ENCODE data around the gene FBXO8. TPM values are rescaled to one million over a fixed set of nuclear protein-coding genes. Genes with fewer than 3 reads are reported as not detected.

FBXO8 gene
- total RNA-seq, 1 experiment from 2014 or later = 16.7 TPM

DNA sequence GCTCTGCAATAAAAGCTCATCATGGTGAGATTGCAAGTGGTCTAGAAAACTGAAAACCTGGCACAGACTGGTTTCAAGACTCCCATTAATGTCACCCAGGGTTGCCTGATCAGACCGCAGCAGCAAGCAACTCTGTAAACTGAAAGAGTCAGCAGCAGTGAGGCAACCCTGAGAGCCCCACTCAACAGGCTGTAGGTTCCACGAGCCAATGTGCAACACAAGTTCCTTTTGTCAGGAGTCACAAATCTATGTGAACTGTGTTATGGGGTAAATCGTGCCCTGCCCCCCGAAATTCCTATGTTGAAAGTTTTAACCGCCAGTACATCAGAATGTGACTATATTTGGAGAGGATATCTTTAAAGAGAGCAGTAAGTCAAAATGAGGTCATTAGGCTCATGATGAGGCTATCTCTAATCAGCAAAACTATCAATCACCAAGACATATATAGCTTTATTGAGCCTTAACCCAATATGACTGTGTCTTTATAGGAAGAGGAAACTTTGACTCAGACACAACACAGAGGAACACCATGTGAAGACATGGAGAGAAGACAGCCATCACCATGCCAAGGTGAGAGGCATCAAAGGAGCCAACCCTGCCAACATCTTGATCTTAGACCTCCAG lies 94.0 kb downstream of the FBXO8 start:
- intact Hi-C loops (cut with micrococcal nuclease; ENCODE audit: unreplicated experiment) = no loop called here
- Histone ChIP-seq H4K20me1 (ENCODE audit: insufficient read depth) (no peaks in the 10 kb centered on the region), H3K27ac (no peak overlapping the region), H2AFZ (no peak overlapping the region), H3K36me3 (ENCODE audit: low read depth) (no peaks in the 10 kb centered on the region), H3K79me2 (ENCODE audit: low read depth) (no peaks in the 10 kb centered on the region), H3K27me3 (ENCODE audit: insufficient read depth, low read depth) (no peaks in the 10 kb centered on the region), H3K9me2 (ENCODE audit: insufficient read depth) (no peaks in the 10 kb centered on the region), H3K4me2 (no peak overlapping the region), H3K4me1 (replicated peaks; ENCODE audit: insufficient read depth) (no peaks in the 10 kb centered on the region), H3K9me3 (ENCODE audit: insufficient read depth, low read depth) (no peaks in the 10 kb centered on the region), H3F3A (ENCODE audit: insufficient read depth, low read depth) (no peaks in the 10 kb centered on the region), H3K4me3 (no peak overlapping the region)
- TF ChIP-seq EZH2 (IDR thresholded peaks at IDR 0.05; ENCODE audit: low read depth) = no peak
- TF ChIP-seq, protein P1, sequence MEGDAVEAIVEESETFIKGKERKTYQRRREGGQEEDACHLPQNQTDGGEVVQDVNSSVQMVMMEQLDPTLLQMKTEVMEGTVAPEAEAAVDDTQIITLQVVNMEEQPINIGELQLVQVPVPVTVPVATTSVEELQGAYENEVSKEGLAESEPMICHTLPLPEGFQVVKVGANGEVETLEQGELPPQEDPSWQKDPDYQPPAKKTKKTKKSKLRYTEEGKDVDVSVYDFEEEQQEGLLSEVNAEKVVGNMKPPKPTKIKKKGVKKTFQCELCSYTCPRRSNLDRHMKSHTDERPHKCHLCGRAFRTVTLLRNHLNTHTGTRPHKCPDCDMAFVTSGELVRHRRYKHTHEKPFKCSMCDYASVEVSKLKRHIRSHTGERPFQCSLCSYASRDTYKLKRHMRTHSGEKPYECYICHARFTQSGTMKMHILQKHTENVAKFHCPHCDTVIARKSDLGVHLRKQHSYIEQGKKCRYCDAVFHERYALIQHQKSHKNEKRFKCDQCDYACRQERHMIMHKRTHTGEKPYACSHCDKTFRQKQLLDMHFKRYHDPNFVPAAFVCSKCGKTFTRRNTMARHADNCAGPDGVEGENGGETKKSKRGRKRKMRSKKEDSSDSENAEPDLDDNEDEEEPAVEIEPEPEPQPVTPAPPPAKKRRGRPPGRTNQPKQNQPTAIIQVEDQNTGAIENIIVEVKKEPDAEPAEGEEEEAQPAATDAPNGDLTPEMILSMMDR (conservative IDR thresholded peaks at IDR 0.05) = no peak
- DNase-seq = no peak
- POLR2A ChIA-PET (ENCODE audit: unreplicated experiment) = no interaction called here
- BruUV-seq (replicated peaks) = no TSS peak
- CTCF ChIA-PET = no interaction called here

Other genes starting within 250 kb of the FBXO8 start
- 20.2 and 22.4 TPM in 2 replicates for gene CEP44, start 244 bp upstream of the FBXO8 start, total RNA-seq (2021)
- 0.96 and 1.7 TPM in 2 replicates for gene HPGD, start 238.8 kb upstream of the FBXO8 start, total RNA-seq (2021)